HCT116 (cell line): ENCODE measurements around the gene TPD52L2. TPM values are rescaled to one million over a fixed set of nuclear protein-coding genes. Genes with fewer than 3 reads are reported as not detected.

Experiments
- ATAC-seq: fragments of 200-7000 bp; cut with Tn5 transposase; 2 replicates; pipeline ENCODE4 v1.9.1; 2020; ENCODE audit warnings: mild to moderate bottlenecking, moderate library complexity
- BruUV-seq: library from RNA; stranded (reverse); fragments of 400-500 nt; replicated peaks from 2 replicates; lab custom pipeline; 2021; lab: Mats Ljungman, UMichigan
- CTCF ChIA-PET: fragments of 300-600 bp; sonication (Branson Sonifier 250); formaldehyde crosslinking; loops from one replicate; lab custom pipeline; 2021; ENCODE audit warnings: antibody characterized with exemption; lab: Charles Lee
- POLR2A ChIA-PET: fragments of 300-600, 350-600 bp; sonication (Branson Sonifier 250); formaldehyde crosslinking; loops from one replicate; lab custom pipeline; 2021; ENCODE audit warnings: antibody characterized with exemption; lab: Charles Lee
- RAD21 ChIA-PET, 2 experiments: fragments of 300-600 bp; sonication (Branson Sonifier 250); formaldehyde crosslinking; loops; one replicate each; lab custom pipeline; 2023; ENCODE audit warnings: low total read pairs in 2 of 2; ENCODE audit not compliant: uncharacterized antibody in 2 of 2, unreplicated experiment in 2 of 2, low non-redundant PET in 1 of 2; lab: Charles Lee
- DNase-seq: peaks from one replicate; pipeline ENCODE4 v3.0.0-alpha.2; 2010; ENCODE audit warnings: low read depth, low spot score
- H2AFZ ChIP-seq: fragments of 200-600 bp; shearing (Covaris generic), sonication (generic); 2 replicates; pipeline ENCODE4 v1.6.1; 2017; ENCODE audit warnings: low read depth, mixed run types, mixed read lengths, antibody characterized with exemption, low read length; ENCODE audit not compliant: poor library complexity, severe bottlenecking
- H3K27ac ChIP-seq: 2 replicates; pipeline ENCODE4 v1.5.1; 2012; ENCODE audit warnings: low read depth, low read length
- H3K27me3 ChIP-seq: fragments of 200-600 bp; sonication (generic); 2 replicates; pipeline ENCODE4 v1.6.1; 2016; ENCODE audit warnings: mixed run types, low read length, mixed read lengths; ENCODE audit not compliant: insufficient read depth
- H3K36me3 ChIP-seq, 2 experiments: fragments of 200-500 bp in 1 of 2; fragments of 200-600 bp in 1 of 2; sonication (Bioruptor generic) in 1 of 2; sonication (generic) in 1 of 2; 2 replicates each; pipeline versions ENCODE4 v1.5.1 to v1.6.1; 2014 to 2016; ENCODE audit warnings: low read length in 2 of 2, inconsistent platforms in 1 of 2, mixed read lengths in 1 of 2, mixed run types in 1 of 2; ENCODE audit not compliant: insufficient read depth in 2 of 2, control insufficient read depth in 1 of 2
- H3K4me1 ChIP-seq, 2 experiments: fragments of 200-600 bp in 1 of 2; sonication (generic) in 1 of 2; 2 replicates each; pipeline versions ENCODE4 v1.5.1 to v1.6.1; 2012 to 2017; ENCODE audit warnings: low read length in 2 of 2, inconsistent platforms in 1 of 2, mild to moderate bottlenecking in 1 of 2, mixed read lengths in 1 of 2, mixed run types in 1 of 2, moderate library complexity in 1 of 2; ENCODE audit not compliant: insufficient read depth in 2 of 2, control insufficient read depth in 1 of 2
- H3K4me2 ChIP-seq: fragments of 200-600 bp; sonication (generic); 2 replicates; pipeline ENCODE4 v1.6.1; 2017; ENCODE audit warnings: mixed run types, low read length, mixed read lengths
- H3K4me3 ChIP-seq, 2 experiments: fragments of 200-600 bp in 1 of 2; sonication (generic) in 1 of 2; replicated peaks in 1 of 2; 2 replicates each; pipeline ENCODE4 v1.5.1; 2011 to 2016; ENCODE audit warnings: low read length in 2 of 2, control low read depth in 1 of 2, low read depth in 1 of 2, mild to moderate bottlenecking in 1 of 2, mixed read lengths in 1 of 2, mixed run types in 1 of 2
- H3K79me2 ChIP-seq: fragments of 200-600 bp; sonication (generic); 2 replicates; pipeline ENCODE4 v1.6.1; 2017; ENCODE audit warnings: mild to moderate bottlenecking, mixed run types, low read length, moderate library complexity, mixed read lengths; ENCODE audit not compliant: insufficient read depth
- H3K9ac ChIP-seq: fragments of 200-600 bp; sonication (generic); 2 replicates; pipeline ENCODE4 v1.6.1; 2016; ENCODE audit warnings: low read length, mixed read lengths
- H3K9me2 ChIP-seq: fragments of 200-600 bp; sonication (generic), shearing (Covaris generic); 2 replicates; pipeline ENCODE4 v1.6.1; 2017; ENCODE audit warnings: mixed run types, mild to moderate bottlenecking, moderate library complexity; ENCODE audit not compliant: insufficient read depth
- H3K9me3 ChIP-seq, 2 experiments: fragments of 200-500 bp in 1 of 2; fragments of 200-600 bp in 1 of 2; sonication (Bioruptor generic) in 1 of 2; sonication (generic) in 1 of 2; 2 replicates each; pipeline ENCODE4 v1.6.1; 2014 to 2017; ENCODE audit warnings: low read length in 2 of 2, mixed read lengths in 2 of 2, inconsistent platforms in 1 of 2, low read depth in 1 of 2, mild to moderate bottlenecking in 1 of 2, mixed run types in 1 of 2, moderate library complexity in 1 of 2; ENCODE audit not compliant: control insufficient read depth in 1 of 2, insufficient read depth in 1 of 2
- H4K20me1 ChIP-seq: fragments of 200-600 bp; sonication (generic), shearing (Covaris generic); 2 replicates; pipeline ENCODE4 v1.6.1; 2017; ENCODE audit warnings: mixed run types, mild to moderate bottlenecking, moderate library complexity; ENCODE audit not compliant: insufficient read depth
- CEBPB ChIP-seq: IDR thresholded peaks from 2 replicates; pipeline ENCODE4 v1.6.1; 2012; ENCODE audit warnings: low read depth
- EGR1 ChIP-seq: IDR thresholded peaks from 2 replicates; pipeline ENCODE4 v1.6.1; 2012; ENCODE audit warnings: low read depth
- ELF1 ChIP-seq: IDR thresholded peaks from 2 replicates; pipeline ENCODE4 v1.6.1; 2012; ENCODE audit warnings: low read depth, borderline replicate concordance
- EZH2 ChIP-seq: fragments of 200-600 bp; sonication (generic); IDR thresholded peaks from 2 replicates; pipeline ENCODE4 v1.6.1; 2017; ENCODE audit warnings: antibody characterized with exemption, mixed run types
- EZH2phosphoT487 ChIP-seq: fragments of 200-600 bp; IDR thresholded peaks from 2 replicates; pipeline ENCODE4 v1.6.1; 2018; ENCODE audit warnings: antibody characterized with exemption, borderline replicate concordance
- FOSL1 ChIP-seq: IDR thresholded peaks from 2 replicates; pipeline ENCODE4 v1.6.1; 2012; ENCODE audit warnings: low read depth
- POLR2A ChIP-seq: IDR thresholded peaks from 2 replicates; pipeline ENCODE4 v1.7.0; 2011; ENCODE audit warnings: borderline replicate concordance; ENCODE audit not compliant: insufficient read depth, insufficient read length; ENCODE audit errors: extremely low read depth
- POLR2AphosphoS5 ChIP-seq: IDR thresholded peaks from 2 replicates; pipeline ENCODE4 v1.6.1; 2011; ENCODE audit warnings: mild to moderate bottlenecking, low read depth, low read length, moderate library complexity
- SP1 ChIP-seq: IDR thresholded peaks from 2 replicates; pipeline ENCODE4 v1.6.1; 2012; ENCODE audit warnings: low read depth
- SRF ChIP-seq: IDR thresholded peaks from 2 replicates; pipeline ENCODE4 v1.6.1; 2012; ENCODE audit warnings: low read depth
- TCF7L2 ChIP-seq: IDR thresholded peaks from 2 replicates; pipeline ENCODE4 v1.7.0; 2011; ENCODE audit warnings: borderline replicate concordance, inconsistent platforms; ENCODE audit not compliant: insufficient read depth, insufficient read length; ENCODE audit errors: extremely low read depth
- YY1 ChIP-seq: IDR thresholded peaks from 2 replicates; pipeline ENCODE4 v1.6.1; 2011; ENCODE audit warnings: low read length, low read depth, moderate library complexity, mild to moderate bottlenecking; ENCODE audit not compliant: insufficient replicate concordance; ENCODE audit errors: extremely low read depth
- ZFX ChIP-seq: fragments of 450-650 bp; IDR thresholded peaks from 2 replicates; pipeline ENCODE4 v1.6.1; 2017
- ZNF274 ChIP-seq: fragments of 200-500 bp; sonication (Bioruptor generic); IDR thresholded peaks from 2 replicates; pipeline ENCODE4 v1.6.1; 2014; ENCODE audit warnings: mild to moderate bottlenecking, low read depth, low read length, inconsistent platforms
- intact Hi-C: fragments of 100-400 bp; cut with micrococcal nuclease; formaldehyde crosslinking; loops from 2 replicates; pipeline ENCODE4 v1.10.0; 2022
- total RNA-seq: library from RNA; stranded (reverse); gene quantifications from one replicate; pipeline ENCODE4 v1.2.1, GENCODE V29; 2021; ENCODE audit not compliant: unreplicated experiment
- TF ChIP-seq, protein P1 (sequence below): IDR thresholded peaks from 2 replicates; pipeline ENCODE4 v1.6.1; 2012; ENCODE audit warnings: low read depth
- TF ChIP-seq, protein P2 (sequence below), 3 experiments: fragments of 200-600 bp in 1 of 3; sonication (generic) in 1 of 3; IDR thresholded peaks in 2 of 3; conservative IDR thresholded peaks in 1 of 3; 2 replicates each; pipeline ENCODE4 v1.5.1; 2012 to 2017; ENCODE audit warnings: low read depth in 2 of 3, low read length in 2 of 3, antibody characterized with exemption in 1 of 3, borderline replicate concordance in 1 of 3, control low read depth in 1 of 3, mild to moderate bottlenecking in 1 of 3, mixed read lengths in 1 of 3, mixed run types in 1 of 3, moderate library complexity in 1 of 3; ENCODE audit not compliant: insufficient read depth in 1 of 3
- TF ChIP-seq, protein P3 (sequence below): IDR thresholded peaks from 2 replicates; pipeline ENCODE4 v1.6.1; 2011; ENCODE audit warnings: mild to moderate bottlenecking, low read length, moderate library complexity; ENCODE audit not compliant: insufficient replicate concordance; ENCODE audit errors: extremely low read depth
- TF ChIP-seq, protein P4 (sequence below): IDR thresholded peaks from 2 replicates; pipeline ENCODE4 v1.6.1; 2012
- TF ChIP-seq, protein P5 (sequence below): IDR thresholded peaks from 2 replicates; pipeline ENCODE4 v1.6.1; 2012

Gene TPD52L2
- total RNA-seq, 1 experiment from 2014 or later, result 149 TPM

DNA sequence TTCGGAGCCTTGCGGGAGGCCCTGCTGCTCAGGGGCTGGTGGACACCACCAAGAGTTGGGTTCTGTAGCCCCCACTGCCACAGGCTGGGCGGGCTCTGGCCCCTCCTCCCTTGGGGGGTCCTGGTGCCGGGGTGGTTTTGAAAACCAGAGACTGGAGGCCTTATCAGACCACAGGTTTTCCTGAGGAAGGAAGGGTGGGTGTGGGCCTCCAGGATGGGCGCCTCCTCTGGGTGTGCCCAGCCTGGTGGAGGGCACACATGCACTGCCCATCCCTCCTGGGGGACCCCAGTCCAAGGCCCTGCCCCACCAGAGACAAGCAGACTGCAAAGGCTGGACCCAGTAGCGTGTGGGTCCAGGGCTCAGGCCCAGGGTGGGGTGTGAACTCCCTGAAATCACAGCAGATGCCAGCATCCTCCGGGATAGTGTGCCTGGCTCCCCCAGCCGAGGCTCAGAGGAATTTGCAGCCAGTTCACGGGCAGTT, 20.5 kb upstream of the TPD52L2 start:
- Histone ChIP-seq H3K4me1 (peaks cover 23 to 28% of the 10 kb centered on the region in 2 experiments), H3K4me3 (no peak overlapping the region), H2AFZ (no peak overlapping the region), H3K27ac (no peak overlapping the region), H3K27me3 (no peaks in the 10 kb centered on the region), H3K4me2 (no peak overlapping the region), H3K9me3 (no peaks in the 10 kb centered on the region), H3K9ac (no peak overlapping the region), H4K20me1 (no peaks in the 10 kb centered on the region), H3K79me2 (no peaks in the 10 kb centered on the region), H3K9me2 (no peaks in the 10 kb centered on the region), H3K36me3 (no peaks in the 10 kb centered on the region)
- intact Hi-C loops, result no loop called here
- ATAC-seq, result no peak
- no peak for DNase-seq
- POLR2A ChIA-PET, result no interaction called here
- CTCF ChIA-PET, result no interaction called here
- BruUV-seq, result no TSS peak
- RAD21 ChIA-PET, result no interaction called here
- TF ChIP-seq CEBPB (no peak), YY1 (no peak), EZH2phosphoT487 (no peak), ZFX (no peak), FOSL1 (no peak), POLR2AphosphoS5 (no peak), SP1 (no peak), SRF (no peak), ELF1 (no peak), EZH2 (no peak), POLR2A (no peak), EGR1 (no peak), ZNF274 (no peak), TCF7L2 (no peak)
- TF ChIP-seq, protein P1, sequence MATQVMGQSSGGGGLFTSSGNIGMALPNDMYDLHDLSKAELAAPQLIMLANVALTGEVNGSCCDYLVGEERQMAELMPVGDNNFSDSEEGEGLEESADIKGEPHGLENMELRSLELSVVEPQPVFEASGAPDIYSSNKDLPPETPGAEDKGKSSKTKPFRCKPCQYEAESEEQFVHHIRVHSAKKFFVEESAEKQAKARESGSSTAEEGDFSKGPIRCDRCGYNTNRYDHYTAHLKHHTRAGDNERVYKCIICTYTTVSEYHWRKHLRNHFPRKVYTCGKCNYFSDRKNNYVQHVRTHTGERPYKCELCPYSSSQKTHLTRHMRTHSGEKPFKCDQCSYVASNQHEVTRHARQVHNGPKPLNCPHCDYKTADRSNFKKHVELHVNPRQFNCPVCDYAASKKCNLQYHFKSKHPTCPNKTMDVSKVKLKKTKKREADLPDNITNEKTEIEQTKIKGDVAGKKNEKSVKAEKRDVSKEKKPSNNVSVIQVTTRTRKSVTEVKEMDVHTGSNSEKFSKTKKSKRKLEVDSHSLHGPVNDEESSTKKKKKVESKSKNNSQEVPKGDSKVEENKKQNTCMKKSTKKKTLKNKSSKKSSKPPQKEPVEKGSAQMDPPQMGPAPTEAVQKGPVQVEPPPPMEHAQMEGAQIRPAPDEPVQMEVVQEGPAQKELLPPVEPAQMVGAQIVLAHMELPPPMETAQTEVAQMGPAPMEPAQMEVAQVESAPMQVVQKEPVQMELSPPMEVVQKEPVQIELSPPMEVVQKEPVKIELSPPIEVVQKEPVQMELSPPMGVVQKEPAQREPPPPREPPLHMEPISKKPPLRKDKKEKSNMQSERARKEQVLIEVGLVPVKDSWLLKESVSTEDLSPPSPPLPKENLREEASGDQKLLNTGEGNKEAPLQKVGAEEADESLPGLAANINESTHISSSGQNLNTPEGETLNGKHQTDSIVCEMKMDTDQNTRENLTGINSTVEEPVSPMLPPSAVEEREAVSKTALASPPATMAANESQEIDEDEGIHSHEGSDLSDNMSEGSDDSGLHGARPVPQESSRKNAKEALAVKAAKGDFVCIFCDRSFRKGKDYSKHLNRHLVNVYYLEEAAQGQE, result no peak
- TF ChIP-seq, protein P2, sequence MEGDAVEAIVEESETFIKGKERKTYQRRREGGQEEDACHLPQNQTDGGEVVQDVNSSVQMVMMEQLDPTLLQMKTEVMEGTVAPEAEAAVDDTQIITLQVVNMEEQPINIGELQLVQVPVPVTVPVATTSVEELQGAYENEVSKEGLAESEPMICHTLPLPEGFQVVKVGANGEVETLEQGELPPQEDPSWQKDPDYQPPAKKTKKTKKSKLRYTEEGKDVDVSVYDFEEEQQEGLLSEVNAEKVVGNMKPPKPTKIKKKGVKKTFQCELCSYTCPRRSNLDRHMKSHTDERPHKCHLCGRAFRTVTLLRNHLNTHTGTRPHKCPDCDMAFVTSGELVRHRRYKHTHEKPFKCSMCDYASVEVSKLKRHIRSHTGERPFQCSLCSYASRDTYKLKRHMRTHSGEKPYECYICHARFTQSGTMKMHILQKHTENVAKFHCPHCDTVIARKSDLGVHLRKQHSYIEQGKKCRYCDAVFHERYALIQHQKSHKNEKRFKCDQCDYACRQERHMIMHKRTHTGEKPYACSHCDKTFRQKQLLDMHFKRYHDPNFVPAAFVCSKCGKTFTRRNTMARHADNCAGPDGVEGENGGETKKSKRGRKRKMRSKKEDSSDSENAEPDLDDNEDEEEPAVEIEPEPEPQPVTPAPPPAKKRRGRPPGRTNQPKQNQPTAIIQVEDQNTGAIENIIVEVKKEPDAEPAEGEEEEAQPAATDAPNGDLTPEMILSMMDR (IDR thresholded peaks at IDR 0.05 in 2 of 3, conservative IDR thresholded peaks at IDR 0.05 in 1 of 3; ENCODE audit: borderline replicate concordance in 1 of 3, insufficient read depth in 1 of 3, low read depth in 2 of 3, low read length in 2 of 3), result no peak
- TF ChIP-seq, protein P3, sequence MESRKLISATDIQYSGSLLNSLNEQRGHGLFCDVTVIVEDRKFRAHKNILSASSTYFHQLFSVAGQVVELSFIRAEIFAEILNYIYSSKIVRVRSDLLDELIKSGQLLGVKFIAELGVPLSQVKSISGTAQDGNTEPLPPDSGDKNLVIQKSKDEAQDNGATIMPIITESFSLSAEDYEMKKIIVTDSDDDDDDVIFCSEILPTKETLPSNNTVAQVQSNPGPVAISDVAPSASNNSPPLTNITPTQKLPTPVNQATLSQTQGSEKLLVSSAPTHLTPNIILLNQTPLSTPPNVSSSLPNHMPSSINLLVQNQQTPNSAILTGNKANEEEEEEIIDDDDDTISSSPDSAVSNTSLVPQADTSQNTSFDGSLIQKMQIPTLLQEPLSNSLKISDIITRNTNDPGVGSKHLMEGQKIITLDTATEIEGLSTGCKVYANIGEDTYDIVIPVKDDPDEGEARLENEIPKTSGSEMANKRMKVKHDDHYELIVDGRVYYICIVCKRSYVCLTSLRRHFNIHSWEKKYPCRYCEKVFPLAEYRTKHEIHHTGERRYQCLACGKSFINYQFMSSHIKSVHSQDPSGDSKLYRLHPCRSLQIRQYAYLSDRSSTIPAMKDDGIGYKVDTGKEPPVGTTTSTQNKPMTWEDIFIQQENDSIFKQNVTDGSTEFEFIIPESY, result no peak
- TF ChIP-seq, protein P4, sequence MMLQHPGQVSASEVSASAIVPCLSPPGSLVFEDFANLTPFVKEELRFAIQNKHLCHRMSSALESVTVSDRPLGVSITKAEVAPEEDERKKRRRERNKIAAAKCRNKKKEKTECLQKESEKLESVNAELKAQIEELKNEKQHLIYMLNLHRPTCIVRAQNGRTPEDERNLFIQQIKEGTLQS, result no peak
- TF ChIP-seq, protein P5, sequence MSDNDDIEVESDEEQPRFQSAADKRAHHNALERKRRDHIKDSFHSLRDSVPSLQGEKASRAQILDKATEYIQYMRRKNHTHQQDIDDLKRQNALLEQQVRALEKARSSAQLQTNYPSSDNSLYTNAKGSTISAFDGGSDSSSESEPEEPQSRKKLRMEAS, result no peak
